ENCODE data around the gene UNK.
"Not testable (repeated sequence)": the region's sequence is repeated elsewhere in the genome, so short reads cannot be mapped to it uniquely, and the experiment has no call there.

The UNK gene

GRCh38 chr17:75839942-75840798 is 55.6 kb downstream of the UNK start:
- FAIRE-seq: no peak

- FAIRE-seq: no peak
Observed at GRCh38 chr17:75840799-75841164, 56.2 kb downstream of the UNK start.

- FAIRE-seq: no peak
Observed at GRCh38 chr17:75842411-75842810, 57.8 kb downstream of the UNK start.

GRCh38 chr17:75842963-75843576 is 58.5 kb downstream of the UNK start:
- no peak for FAIRE-seq

- no peak for FAIRE-seq
Observed at GRCh38 chr17:75843577-75844529, 59.2 kb downstream of the UNK start, which contains the start of gene UNC13D. UNC13D (minus strand) TSS chr17:75844404; CDS start chr17:75844337, 67 bp downstream.

GRCh38 chr17:75844530-75845057 is 60.0 kb downstream of the UNK start:
- no peak for FAIRE-seq

- no peak for FAIRE-seq
Observed at GRCh38 chr17:75845058-75845711, 60.6 kb downstream of the UNK start.

- no peak for FAIRE-seq
Observed at GRCh38 chr17:75845933-75846691, 61.5 kb downstream of the UNK start.

- no peak for FAIRE-seq
Observed at GRCh38 chr17:75846692-75847613, 62.3 kb downstream of the UNK start.

- FAIRE-seq: no peak
Observed at GRCh38 chr17:75847614-75848522, 63.3 kb downstream of the UNK start.

- no peak for FAIRE-seq
Observed at GRCh38 chr17:75848523-75849278, 64.1 kb downstream of the UNK start.

- no peak for FAIRE-seq
Observed at GRCh38 chr17:75849279-75849646, 64.7 kb downstream of the UNK start.

GRCh38 chr17:75849724-75850123 is 65.1 kb downstream of the UNK start:
- FAIRE-seq: no peak

- no peak for FAIRE-seq
Observed at GRCh38 chr17:75850928-75851692, 66.5 kb downstream of the UNK start.

- FAIRE-seq: not testable (repeated sequence)
Observed at GRCh38 chr17:75851693-75851991, 67.0 kb downstream of the UNK start.

- FAIRE-seq: no peak
Observed at GRCh38 chr17:75853433-75853832, 68.8 kb downstream of the UNK start.

GRCh38 chr17:75854101-75854748 is 69.6 kb downstream of the UNK start:
- FAIRE-seq: no peak

Data from A204.1 (cell line).